Measurements from ENCODE around the gene FAM133A. TPM values are rescaled to one million over a fixed set of nuclear protein-coding genes. Genes with fewer than 3 reads are reported as not detected.

The FAM133A gene
- polyA plus RNA-seq, 1 donor from 2014 or later = 0.19 TPM

Other genes with a start within 250 kb of the FAM133A start
- 19.1 TPM for gene NAP1L3, start 628 bp upstream of the FAM133A start, polyA plus RNA-seq (ENCODE audit: insufficient read depth, low read depth, low replicate concordance)

Data from brain (organoid and tissue), 1 donor.